ENCODE measurements around the gene GRID1.
"Not testable (repeated sequence)": the region's sequence is repeated elsewhere in the genome, so short reads cannot be mapped to it uniquely, and the experiment has no call there.

GRID1 gene

GRCh38 chr10:86391986-86392722 lies 25.6 kb upstream of the GRID1 start:
- DNase-seq (ENCODE audit: low read depth in 2 of 2): no peak

- no peak for DNase-seq (ENCODE audit: low read depth in 2 of 2)
These were observed 24.7 kb upstream of the GRID1 start for GRCh38 chr10:86391236-86391840.

- no peak for DNase-seq (ENCODE audit: low read depth in 2 of 2)
These were observed 23.9 kb upstream of the GRID1 start for GRCh38 chr10:86390337-86391120.

- no peak for DNase-seq (ENCODE audit: low read depth in 2 of 2)
These were observed 23.0 kb upstream of the GRID1 start for GRCh38 chr10:86389441-86390193.

- DNase-seq (ENCODE audit: low read depth in 2 of 2): not testable (repeated sequence)
These were observed 22.5 kb upstream of the GRID1 start for GRCh38 chr10:86389109-86389440.

GRCh38 chr10:86388119-86388704 lies 21.6 kb upstream of the GRID1 start:
- DNase-seq (ENCODE audit: low read depth in 2 of 2): no peak

GRCh38 chr10:86387178-86387794 lies 20.7 kb upstream of the GRID1 start:
- DNase-seq (ENCODE audit: low read depth in 2 of 2): no peak

GRCh38 chr10:86385806-86386205 lies 19.2 kb upstream of the GRID1 start:
- DNase-seq (ENCODE audit: low read depth in 2 of 2): no peak

GRCh38 chr10:86377797-86378146 lies 11.2 kb upstream of the GRID1 start:
- no peak for DNase-seq (ENCODE audit: low read depth in 2 of 2)

- DNase-seq (ENCODE audit: low read depth in 2 of 2): peak; percentile 64 to 83
These were observed 10.5 kb upstream of the GRID1 start for GRCh38 chr10:86376852-86377796.

- DNase-seq (ENCODE audit: low read depth in 2 of 2): no peak
These were observed 9.8 kb upstream of the GRID1 start for GRCh38 chr10:86376403-86376802.

GRCh38 chr10:86375204-86375603 lies 8.6 kb upstream of the GRID1 start:
- no peak for DNase-seq (ENCODE audit: low read depth in 2 of 2)

- DNase-seq (ENCODE audit: low read depth in 2 of 2): no peak
These were observed 8.1 kb upstream of the GRID1 start for GRCh38 chr10:86374664-86375063.

GRCh38 chr10:86373828-86374227 lies 7.2 kb upstream of the GRID1 start:
- no peak for DNase-seq (ENCODE audit: low read depth in 2 of 2)

- DNase-seq (ENCODE audit: low read depth in 2 of 2): no peak
These were observed 6.7 kb upstream of the GRID1 start for GRCh38 chr10:86373251-86373650.

- DNase-seq (ENCODE audit: low read depth in 2 of 2): no peak
These were observed 6.2 kb upstream of the GRID1 start for GRCh38 chr10:86372784-86373239.

- DNase-seq (ENCODE audit: low read depth in 2 of 2): no peak
These were observed 5.7 kb upstream of the GRID1 start for GRCh38 chr10:86372119-86372783.

- DNase-seq (ENCODE audit: low read depth in 2 of 2): no peak
These were observed 5.1 kb upstream of the GRID1 start for GRCh38 chr10:86371691-86372090.

GRCh38 chr10:86371116-86371515 lies 4.5 kb upstream of the GRID1 start:
- no peak for DNase-seq (ENCODE audit: low read depth in 2 of 2)
